Superior temporal gyrus (tissue), 1 donor: Measurements from ENCODE around the gene HCN1.
"Not testable (repeated sequence)": the region's sequence is repeated elsewhere in the genome, so short reads cannot be mapped to it uniquely, and the experiment has no call there.

Experiments used
- DNase-seq: peaks from one replicate; pipeline ENCODE4 v3.0.0-alpha.2; 2016; ENCODE audit errors: extremely low spot score

The HCN1 gene

DNA sequence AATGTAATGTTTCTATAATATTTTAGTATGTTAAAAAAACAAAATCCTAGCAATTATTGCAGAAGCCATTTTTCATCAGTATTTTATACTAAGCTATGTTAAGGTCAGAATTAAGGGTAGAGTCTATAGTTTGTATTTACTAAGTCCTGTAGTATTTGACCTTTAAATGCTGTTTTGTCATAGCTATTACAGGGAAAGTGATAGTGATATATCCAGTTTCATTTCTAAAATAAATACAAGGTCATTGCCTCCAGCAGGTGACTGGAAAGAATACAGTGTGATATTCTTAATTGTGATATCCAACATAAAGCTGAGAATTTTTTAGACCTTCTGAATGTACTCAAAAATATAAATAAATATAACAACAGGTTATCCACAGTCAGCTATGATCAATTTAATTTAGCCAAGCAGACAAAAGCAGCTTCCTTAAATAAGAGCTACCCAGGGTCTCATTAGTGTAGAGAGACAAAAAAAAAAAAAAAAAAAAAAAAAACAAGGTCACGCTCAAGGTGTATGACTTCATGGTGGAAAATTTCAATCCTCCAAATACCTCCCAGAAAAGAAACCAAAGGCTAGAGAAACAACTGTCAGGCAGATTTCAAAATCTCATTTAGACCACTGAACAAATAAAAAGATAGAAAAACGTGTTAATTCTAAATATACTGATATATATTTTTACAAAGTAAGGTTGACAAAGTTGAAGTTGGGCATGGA is 278.7 kb downstream of the HCN1 start:
- DNase-seq, result no peak

DNA sequence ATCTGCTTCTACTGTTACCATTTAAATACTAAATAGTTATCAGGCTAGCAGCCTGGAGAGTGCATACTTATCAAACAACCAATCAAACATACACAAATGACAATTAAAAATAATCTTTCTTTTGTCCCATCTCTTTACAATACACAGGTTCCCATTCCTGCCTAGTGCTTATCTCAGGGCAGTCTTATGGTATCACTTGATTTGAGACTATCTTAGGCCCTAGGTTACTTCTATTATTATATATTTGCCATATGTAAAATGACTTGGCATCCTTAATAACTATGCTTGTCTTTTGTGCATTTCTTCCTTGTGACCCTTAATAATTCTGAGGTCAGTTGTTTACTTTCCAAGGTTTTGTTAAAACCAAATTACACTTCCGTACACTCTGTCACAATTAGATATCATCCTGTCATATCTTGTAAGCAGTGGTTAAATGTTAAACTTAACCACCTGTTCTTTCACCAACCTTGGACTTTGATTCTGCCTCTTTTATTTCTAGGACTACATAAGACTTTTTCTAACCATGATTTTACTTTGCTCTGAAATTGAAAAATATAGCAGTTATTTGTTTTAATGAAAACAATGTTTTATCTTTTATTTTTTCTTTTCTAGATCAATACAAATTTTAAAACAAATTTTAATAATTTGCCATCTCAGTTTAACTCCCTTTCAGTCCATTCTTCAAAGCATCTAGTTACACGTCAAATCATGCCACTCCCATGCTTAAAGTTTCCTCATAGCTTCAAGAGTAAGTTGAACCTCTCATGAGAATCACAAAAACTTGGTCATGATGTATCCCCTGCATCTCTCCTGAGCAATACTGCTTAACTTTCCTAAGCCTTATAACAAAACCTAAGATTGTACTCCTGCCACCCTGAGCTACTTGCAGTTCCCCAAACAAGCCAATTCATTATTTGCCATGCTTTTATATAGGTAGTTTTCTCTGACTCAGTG is 281.3 kb downstream of the HCN1 start:
- no peak for DNase-seq

DNA sequence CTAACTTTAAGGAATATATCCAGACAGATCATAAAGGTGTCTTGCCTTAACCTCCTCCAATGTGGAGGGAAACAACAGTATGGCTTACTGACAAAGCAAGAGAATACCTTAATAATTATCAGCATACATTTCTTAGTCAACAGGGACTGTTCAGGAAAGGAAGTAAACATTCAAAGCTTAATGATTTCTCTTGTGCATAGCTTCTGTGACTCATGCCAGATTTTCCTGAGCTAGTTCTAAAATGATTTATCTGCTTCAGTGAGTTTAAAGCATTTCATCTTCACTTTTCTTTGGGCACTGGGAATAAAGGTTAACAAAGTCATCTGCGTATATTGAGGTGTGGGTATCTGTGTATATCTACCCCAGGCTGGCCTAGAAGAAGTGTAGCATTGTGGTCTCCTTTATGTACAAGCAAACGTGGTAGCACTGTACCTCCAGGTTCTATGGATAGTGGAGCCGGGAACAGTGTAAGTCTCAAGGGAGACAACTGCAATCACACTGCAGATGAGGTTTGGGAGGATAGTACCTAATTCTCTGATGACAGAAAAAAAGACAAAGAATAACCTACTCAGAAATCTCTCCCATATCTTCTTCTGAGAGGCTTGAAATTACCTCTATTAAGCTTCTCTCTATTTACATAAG is 284.1 kb downstream of the HCN1 start:
- no peak for DNase-seq

DNA sequence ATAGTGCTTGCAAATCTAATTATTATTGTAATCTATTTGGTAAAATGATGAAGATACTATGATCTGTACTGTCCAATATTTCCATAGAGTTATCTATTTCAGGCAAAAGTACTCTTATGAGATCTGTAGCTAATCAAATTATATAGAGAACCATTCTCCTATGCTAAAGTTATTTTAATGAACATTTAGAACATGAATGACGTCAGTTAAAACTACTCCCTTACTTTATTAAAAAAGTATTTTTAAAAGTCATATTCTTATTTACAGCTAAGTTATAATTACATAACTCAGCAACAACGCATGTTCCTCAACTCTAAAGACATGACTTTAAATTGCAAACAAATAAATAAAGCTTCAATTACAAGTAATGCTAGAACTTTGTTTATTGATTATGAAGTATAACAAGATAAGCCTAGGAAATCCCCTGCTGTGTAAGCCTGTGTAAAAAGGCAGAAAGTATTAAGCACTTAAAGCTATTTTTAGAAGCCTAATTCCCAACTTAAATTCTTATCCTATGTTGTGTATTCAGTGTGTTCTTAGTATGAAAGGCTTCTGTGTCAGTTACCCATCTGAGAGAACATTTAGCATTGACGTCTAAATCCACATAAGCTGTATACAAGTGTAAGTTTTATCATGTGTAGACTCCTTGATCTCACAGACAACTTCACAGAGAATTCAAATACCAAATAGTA is 285.7 kb downstream of the HCN1 start:
- DNase-seq, result no peak

DNA sequence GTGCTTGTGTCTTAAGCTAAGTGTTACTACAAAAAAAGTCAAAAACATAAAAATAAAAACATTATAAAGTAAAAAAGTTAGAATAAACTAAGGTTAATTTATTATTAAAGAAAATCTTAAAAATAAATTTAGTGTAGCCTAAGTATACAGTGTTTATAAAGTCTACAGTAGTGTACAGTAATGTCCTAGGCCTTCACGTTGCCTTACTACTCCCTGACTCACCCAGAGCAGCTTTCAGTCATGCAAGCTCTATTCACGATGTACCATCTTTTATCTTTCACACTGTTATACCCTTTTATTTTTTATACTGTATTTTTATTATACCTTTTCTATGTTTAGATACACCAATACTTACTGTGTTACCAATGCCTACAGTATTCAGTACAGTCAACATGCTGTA is 288.1 kb downstream of the HCN1 start:
- DNase-seq, result no peak

DNA sequence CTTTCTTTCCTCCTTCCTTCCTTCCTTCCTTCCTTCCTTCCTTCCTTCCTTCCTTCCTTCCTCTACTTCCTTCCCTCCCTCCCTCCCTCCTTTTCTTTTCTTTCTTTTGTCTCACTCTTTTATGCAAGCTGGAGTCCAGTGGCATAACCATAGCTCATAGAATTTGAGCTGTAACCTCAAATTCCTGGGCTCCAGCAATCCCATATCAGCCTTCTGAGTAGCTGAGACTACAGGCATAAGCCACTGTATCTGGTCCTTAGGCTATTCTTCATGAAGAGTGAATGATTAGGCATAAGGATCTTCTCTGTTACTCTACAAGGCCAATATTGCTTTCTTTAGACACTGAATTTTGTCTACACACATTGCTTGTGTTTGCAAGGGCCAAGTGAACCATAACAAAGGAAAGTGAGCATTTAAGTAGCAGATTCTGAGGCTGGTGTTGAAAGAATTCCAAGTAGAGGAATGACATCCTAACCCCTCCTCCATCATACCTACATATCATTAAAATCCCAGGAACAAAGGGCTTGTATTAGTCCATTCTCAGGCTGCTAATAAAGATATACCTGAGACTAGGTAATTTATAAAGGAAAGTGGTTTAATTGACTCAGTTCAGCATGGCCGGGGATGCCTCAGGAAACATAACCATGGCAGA is 293.2 kb downstream of the HCN1 start:
- no peak for DNase-seq

DNA sequence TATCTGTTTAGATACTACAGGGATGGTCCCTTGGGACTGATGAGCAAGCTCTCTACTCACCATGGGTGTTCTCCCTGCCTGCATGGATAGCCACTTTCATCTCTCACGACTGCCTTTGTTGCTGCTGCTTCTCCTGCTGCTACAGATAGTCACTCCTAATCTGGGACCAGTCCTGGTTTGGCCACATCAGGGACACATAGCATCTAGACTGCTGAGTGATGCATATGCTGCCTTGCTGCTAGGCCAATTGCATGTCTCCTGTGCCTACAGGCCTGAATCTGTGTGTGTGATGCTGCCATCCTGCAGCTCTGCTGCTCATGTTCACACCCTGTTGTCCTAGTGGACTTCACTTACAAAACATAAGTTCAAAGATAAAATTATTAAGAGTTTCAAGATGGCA is 297.1 kb downstream of the HCN1 start:
- no peak for DNase-seq

DNA sequence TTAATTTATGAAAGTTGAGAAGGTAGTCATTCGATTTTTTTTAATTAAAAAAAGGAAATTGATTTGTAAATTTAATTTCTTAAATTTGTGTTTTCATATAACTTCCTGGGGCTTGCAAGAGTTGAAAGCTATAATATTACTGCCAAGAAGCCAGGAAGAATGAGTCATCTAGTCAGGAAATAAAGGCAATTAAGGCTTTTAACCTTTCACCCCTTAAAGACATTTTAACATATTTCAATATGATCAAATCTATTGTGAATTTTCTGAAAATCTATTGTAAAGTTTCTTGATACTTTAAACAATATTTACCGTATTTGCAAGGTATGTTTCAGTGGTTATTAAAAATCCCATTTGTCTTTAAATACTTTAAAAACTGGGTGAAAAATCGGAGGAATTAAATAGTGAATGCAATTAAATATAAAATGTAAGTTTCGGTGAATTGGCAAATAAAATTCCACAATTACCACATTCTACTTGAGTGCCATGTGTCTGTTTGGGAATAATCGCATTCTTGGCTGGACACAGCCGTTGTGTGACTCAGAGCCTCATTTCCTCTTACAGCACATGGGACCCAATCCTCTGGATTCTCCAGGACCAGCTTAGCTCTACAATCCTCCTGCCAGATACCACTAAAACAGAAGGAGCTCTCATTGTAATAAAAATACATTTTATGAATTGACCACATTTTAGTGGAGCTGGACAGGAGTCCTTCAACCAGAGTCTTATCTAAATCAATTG is 310.7 kb downstream of the HCN1 start:
- DNase-seq, result no peak

DNA sequence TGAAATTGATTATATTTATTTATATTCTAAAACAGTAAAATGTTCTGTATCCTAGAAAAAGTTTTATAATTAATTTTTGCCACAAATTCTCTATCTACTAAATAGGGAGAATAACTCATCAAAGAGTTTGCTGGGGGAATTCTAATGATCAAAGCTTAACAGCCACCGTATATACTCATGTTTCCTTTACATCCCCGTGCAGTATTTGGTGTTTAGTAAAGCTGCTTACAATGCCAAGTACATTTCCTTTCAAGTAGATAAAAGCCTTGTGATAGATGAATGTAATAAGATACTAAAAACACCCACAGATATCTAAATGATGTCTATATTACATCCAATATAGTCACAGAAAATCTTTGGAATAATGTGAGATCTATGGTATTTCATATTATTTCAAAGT is 312.2 kb downstream of the HCN1 start:
- no peak for DNase-seq

DNA sequence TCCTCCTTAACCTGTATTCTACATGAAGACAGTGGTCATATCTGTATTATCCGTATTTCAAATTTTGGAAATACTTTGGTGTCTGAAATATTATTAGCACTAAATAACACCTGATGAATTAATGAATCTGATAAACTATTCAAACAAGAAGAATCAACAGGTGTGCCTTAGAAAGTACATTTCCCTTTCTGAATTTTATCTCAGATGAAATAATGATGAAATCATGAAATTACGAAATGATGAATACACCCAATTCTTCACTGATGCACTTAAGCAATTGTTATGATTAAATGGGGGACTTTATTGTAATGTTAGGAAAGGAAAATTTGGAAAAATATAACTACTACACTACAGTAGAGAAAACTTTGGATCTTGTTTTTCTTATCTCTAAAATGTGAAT is 313.6 kb downstream of the HCN1 start:
- no peak for DNase-seq

DNA sequence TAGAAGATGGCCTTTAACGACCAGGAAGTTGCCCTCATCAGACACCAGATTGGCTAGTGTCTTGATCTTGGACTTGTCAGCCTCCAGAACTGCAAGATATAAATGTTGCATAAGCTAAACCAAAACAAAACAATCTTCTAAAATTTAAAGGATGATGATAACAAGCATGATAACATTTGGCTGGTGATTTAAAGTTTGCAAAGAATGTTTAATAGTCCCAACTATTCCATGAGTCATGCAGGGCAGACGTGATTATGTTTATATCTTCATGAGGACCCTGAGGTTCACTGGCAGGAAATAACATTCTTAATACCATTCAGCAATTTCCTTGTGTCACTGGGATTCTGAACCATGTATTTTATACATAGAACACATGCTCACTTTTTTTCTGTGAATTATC is 319.8 kb downstream of the HCN1 start:
- no peak for DNase-seq

DNA sequence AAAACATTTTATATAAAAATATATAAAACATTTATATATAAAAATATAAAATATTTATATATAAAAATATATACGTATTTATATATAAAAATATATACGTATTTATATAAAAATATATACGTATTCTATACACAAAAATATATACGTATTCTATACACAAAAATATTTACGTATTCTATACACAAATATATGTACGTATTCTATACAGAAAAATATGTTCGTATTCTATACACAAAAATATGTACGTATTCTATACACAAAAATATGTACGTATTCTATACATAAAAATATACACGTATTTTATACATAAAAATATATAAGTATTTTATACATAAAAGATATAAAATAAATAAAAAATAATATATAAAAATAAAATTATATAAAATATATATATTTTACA is 323.6 kb downstream of the HCN1 start:
- no peak for DNase-seq

DNA sequence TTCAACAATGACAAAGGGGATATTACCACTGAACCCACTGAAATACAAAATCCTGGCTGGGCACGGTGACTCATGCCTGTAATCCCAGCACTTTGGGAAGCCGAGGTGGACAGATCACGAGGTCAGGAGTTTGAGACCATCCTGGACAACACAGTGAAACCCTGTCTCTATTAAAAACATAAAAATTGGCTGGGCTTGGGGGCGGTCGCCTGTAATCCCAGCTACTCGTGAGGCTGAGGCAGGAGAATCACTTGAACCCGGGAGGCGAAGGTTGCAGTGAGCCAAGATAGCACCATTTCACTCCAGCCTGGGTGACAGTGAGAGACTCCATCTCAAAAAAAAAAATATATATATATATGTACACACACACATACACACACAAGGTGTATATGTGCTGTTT is 324.8 kb downstream of the HCN1 start:
- not testable (repeated sequence) for DNase-seq

DNA sequence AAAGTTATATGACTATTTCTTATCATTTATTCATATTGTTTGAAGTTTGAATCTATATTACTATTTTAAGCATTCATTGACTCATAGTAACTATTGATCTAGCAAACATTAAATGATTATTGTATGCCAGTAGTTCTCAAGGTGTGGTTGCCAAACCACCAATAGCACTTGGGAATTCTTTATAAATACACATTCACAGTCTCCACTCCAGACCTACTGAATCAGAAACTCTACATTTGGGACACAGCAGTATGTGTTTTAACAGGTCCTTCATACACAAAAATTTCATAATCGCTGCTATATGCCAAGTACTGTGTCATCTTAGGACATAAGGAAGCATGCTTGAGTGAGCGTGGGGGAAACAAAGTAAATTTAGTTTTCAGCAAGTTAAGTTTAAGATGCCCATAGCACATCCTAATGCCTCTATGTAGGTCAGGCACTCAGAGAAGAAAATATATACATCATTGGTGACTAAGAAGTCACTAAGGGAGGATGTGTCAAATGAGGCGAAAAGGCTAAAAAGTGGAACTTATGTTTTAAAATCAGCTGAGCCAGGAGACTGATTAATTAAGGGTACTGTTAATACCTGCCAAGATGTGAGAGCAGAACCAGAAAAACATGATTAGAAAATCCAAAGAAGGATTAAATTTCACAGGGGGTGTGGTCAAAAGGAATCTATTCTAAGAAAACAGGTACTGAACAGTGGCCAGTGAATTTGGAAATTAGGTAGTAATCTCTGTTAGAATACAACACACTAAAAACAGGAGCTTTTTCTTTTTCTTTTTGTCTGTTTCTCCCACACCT is 340.8 kb downstream of the HCN1 start:
- DNase-seq, result no peak

DNA sequence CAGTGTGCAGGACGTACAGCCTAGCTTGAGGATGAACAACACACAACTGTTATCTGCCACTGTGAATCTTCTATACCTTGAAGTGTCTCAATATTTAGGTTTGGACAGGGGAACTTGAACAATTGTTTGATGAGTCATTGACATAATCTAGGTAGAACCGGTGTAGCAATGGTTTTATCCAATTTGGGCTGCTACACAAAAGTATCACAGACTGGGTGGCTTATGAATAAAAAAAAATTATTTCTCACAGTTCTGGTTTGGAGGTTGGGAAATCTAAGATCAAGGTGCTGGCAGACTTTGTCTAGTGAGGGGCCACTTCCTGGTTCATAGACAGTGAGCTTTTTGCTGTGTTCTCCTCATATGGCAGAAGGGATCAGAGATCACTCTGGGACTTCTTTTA is 359.7 kb downstream of the HCN1 start:
- DNase-seq, result no peak

DNA sequence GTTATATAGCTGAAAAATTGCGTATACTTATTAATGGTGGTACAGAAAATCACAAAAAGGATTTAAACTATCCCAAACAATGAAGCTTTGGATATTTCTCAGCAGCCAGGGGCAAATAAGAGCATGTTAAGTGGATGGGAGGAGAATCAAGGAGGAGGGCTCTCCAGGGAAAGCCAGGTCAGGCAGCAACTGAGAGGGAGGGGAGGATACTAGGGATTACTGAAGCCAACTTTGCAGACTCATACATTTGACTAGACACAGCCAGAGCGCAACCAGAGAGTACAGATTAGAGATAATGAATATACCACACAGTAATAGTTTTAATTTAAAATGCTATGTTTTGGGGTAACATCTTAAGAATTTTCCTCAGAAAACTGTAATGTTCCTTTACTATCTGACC is 360.2 kb downstream of the HCN1 start:
- DNase-seq, result no peak

DNA sequence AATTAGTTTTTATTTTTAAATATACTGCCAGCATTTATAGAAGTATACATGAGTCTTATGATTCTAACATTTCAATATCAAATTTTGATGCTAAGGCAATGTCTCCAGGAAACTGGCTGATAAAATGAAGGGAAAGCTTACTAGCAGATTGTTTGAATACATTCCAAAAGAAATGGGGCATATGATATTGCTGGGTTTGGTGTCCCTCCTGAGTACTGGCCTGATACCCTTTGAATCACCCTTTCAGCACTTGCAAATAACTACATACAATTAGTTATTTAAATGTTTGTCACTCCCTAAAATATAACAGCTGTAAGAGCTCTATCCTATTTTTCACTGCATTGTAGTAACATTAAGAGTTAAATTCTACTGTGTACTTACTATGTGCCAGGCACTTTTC is 360.8 kb downstream of the HCN1 start:
- no peak for DNase-seq

DNA sequence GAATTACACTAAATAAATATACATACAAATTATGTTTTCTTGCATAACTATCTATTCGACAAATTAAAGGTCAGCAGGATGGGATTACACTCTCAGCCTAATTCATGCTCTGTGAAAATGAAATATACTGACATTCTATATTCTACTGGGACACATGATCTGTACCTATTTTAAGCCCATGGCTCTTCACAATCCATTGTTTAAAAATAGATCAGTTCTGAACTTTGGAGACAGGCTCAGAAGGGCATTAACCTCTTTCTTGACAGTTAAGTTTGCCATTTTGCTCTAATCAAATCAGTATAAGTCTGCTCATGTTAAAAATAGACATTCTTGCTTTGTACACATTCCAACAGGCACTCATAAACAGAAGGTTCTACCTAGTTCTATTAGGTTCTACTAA is 361.2 kb downstream of the HCN1 start:
- DNase-seq, result no peak

DNA sequence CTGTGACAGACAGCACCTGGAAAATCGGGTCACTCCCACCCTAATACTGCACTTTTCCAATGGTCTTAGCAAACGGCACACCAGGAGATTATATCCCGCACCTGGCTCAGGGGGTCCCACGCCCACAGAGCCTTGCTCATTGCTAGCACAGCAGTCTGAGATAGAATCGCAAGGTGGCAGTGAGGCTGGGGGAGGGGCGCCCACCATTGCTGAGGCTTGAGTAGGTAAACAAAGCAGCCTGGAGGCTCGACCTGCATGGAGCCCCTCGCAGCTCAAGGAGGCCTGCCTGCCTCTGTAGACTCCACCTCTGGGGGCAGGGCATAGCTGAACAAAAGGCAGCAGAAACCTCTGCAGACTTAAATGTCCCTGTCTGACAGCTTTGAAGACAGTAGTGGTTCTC is 383.6 kb downstream of the HCN1 start:
- DNase-seq, result not testable (repeated sequence)

DNA sequence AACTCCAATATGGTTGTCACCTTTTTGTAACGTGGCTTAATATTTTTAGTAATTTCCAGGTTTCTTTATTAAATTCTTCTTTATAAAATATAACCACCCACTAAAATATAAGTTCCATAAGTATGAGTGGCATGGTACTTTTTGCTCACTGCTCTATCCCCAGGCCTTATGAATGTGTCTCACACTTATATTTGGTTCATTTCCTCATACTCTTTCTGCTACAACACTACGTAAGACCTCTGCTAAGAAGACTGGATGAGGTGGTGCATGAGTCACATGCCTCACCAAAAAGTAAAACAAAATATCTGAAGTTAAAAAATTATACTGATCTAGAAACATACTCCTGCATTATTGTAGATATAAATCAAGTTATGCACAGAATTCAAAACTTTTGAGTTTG is 400.9 kb downstream of the HCN1 start:
- DNase-seq, result no peak
